HG02798 (cell line): ENCODE data around the gene ARFGEF3.

Experiments
- ATAC-seq: cut with Tn5 transposase; IDR thresholded peaks from one replicate; pipeline ENCODE4 v1.9.1; 2021; ENCODE audit warnings: mild to moderate bottlenecking; ENCODE audit not compliant: unreplicated experiment, poor library complexity

The ARFGEF3 gene

DNA sequence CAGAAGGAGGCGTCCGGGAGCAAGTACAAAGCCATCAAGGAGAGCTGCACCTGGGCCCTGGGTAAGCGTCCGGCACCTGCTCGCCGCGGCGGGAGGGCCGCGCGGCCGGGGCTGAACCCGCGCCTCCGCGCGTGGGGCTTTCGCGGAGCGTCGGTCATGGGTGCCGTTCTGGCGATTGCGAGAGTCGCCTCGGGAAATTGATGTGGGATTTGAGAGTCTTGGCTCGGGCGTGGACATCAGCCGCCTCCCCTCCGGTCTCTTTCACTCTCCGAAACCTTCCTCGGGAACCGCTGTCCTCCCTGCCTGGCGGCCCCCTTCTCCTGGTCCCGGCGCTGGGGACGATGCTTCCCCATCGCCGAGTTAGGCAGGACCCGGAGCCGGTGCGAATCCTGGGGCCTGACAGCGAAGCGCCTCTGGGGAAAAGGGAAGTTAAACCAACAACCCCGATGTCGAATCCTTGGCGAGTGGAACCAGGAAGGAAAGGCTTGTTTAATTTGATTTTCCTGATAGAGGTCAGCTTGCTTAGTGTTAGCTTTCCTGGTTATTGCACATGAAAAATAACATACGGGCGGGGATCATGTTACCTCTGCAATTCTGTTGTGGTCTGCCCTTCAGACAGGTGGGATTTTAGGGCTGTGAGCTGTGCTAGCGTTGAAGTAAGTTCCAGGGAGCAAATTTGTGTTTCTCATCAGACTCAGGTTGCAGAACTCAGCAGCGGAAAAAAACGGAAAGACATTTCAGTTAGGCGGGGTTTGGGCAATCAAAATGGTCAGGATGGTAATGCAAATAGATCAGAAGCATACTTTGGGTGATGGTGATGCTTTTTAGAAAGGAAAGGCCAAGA lies 594 bp downstream of the ARFGEF3 start:
- peak; percentile 32 for ATAC-seq

GRCh38 chr6:138162955-138163575 lies 1.3 kb downstream of the ARFGEF3 start:
- no peak for ATAC-seq

GRCh38 chr6:138175596-138175995 lies 13.9 kb downstream of the ARFGEF3 start:
- no peak for ATAC-seq

GRCh38 chr6:138176652-138177232 lies 15.0 kb downstream of the ARFGEF3 start:
- no peak for ATAC-seq

GRCh38 chr6:138182939-138183789 lies 21.4 kb downstream of the ARFGEF3 start:
- ATAC-seq = no peak

DNA sequence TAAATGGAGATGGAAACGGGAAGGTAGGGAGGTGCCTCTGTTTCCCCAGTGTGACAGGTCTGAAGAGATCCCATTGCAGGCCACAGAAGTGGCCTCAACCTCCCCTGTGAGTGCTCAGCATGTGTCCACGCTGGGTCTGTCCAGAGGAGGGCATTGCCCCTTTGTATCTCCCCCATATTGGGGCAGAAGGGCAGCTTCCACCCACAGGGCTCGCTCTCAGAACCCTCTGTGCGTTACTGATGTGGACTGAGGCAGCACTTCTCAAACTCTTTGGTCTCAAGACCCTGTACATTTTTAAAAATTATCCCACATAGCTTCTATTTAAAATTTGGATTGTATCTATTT lies 22.0 kb downstream of the ARFGEF3 start:
- ATAC-seq = no peak

- ATAC-seq = no peak
These were observed 22.5 kb downstream of the ARFGEF3 start for GRCh38 chr6:138184230-138184629.

DNA sequence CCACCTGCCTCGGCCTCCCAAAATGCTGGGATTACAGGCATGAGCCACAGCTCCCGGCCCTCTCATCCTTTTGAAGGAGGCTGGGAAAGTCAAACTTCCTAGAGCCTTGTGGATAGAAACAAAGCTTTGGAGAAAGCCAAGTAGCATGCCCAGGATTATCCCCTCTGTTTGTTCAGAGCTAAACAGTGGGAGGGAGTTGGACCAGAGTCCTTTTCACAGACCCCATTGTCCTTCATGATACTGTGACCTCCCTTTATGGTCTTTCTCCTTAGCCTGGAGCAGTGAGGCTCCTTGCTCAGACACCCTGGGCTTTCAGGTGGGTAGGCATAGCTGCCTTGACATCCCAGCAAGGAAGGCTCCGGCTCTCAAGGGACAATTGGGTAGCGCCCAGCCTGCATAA lies 25.4 kb downstream of the ARFGEF3 start:
- ATAC-seq = no peak

- ATAC-seq = no peak
These were observed 26.7 kb downstream of the ARFGEF3 start for GRCh38 chr6:138188278-138188941.

GRCh38 chr6:138194287-138194686 lies 32.5 kb downstream of the ARFGEF3 start:
- ATAC-seq = no peak

- ATAC-seq = no peak
These were observed 34.5 kb downstream of the ARFGEF3 start for GRCh38 chr6:138196122-138196738.

DNA sequence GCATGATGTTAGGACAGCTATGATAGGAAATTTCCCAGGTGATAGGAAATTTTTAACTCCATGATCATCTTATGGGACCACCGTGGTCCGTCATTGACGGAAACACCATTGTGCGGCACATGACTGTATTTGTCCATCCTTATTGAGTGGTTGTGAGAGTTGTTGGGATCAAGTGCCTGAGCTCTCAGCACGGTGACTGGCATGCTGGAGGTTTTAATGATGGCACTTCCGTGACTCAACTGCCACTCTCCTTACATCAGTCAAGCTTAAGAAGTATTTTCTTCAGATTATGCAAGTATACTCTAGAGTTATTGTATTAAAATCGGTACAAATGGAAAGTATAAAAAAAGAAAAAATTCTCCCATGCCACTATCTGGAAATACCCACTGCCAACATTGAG lies 35.8 kb downstream of the ARFGEF3 start:
- no peak for ATAC-seq

GRCh38 chr6:138198430-138199091 lies 36.8 kb downstream of the ARFGEF3 start:
- ATAC-seq = no peak

DNA sequence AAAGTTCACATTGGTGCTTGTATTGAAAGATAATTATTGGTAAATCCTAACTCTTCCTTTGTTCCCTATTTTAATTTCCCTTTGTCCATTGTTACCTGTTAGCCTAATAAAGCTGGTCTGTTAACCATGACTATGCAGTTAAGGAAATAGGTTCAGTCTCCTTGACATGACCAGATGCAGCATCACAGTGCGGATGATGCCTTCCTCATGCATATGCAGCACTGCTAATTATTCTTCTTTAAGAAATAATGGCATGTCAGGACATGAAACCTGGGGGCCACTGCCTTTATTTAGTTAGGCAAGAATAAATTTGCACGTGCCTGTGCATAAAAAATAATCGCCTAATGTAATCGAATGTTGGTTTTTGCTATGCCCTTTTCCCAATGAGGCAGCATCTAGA lies 40.1 kb downstream of the ARFGEF3 start:
- no peak for ATAC-seq

- no peak for ATAC-seq
These were observed 41.6 kb downstream of the ARFGEF3 start for GRCh38 chr6:138203315-138203714.

DNA sequence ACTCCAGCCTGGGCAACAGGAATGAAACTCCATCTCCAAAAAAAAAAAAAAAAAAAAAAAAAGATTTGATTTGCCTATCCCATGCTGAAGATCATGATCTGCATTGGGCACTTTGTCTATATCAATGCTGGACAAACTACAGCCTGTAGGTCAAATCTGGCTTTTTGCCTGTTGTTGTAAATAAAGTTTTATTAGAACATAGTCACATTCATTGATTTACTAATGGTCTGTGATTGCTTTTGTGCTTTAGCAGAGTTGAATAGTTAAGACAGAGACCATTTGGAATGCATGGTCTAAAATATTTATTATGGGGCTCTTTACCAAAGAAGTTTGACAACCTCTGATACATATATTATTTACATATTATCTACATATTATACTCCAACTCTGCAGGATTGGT lies 42.6 kb downstream of the ARFGEF3 start:
- ATAC-seq = no peak

- ATAC-seq = no peak
These were observed 43.1 kb downstream of the ARFGEF3 start for GRCh38 chr6:138204792-138205384.

DNA sequence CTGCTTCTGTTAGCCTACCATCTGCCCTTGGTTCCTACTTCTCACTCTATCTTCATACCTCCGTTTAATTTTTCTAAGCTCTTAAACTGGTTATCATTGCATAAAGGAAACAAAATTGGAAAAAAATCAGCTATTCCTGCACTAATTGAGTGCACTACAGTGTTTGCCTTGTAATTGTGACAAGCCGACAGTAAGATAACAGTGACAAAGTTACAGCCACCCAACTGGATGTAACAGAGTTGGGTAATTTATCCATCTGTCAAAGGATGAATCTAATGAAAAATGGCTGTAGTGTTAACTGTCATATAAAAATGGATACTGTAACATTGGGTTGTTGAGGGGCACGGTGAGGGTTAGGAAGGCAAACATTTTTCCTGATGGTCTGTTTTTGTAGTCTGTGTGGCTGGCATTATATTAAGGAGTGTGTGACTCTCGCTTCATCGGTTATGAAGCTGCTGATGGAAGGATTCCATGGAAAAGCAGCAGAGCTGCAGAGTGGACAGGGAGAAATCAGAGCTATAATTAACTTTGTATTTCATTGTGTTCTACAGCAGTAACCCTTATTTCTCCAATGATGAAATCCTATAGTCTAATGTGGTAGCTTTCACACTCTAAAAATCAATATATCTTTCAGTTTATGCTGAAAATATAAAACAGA lies 43.8 kb downstream of the ARFGEF3 start:
- ATAC-seq = no peak
